Adipocyte (in vitro differentiated cells): Measurements from ENCODE around the gene CTRB1.
"Not testable (repeated sequence)": the region's sequence is repeated elsewhere in the genome, so short reads cannot be mapped to it uniquely, and the experiment has no call there.

Experiments used
- DNase-seq: peaks from one replicate; pipeline ENCODE4 v3.0.0-alpha.2; 2015; ENCODE audit warnings: low read depth
- H3K27me3 ChIP-seq: replicated peaks from 2 replicates; pipeline ENCODE4 v1.7.0; 2013; ENCODE audit warnings: mild to moderate bottlenecking, low read length, moderate library complexity; ENCODE audit not compliant: control insufficient read depth, insufficient read depth
- H3K36me3 ChIP-seq: 2 replicates; pipeline ENCODE4 v1.7.0; 2013; ENCODE audit warnings: low read length, mild to moderate bottlenecking, moderate library complexity; ENCODE audit not compliant: control insufficient read depth, insufficient read depth, severe bottlenecking
- H3K4me1 ChIP-seq: 2 replicates; pipeline ENCODE4 v1.7.0; 2013; ENCODE audit warnings: mild to moderate bottlenecking, low read length, moderate library complexity; ENCODE audit not compliant: control insufficient read depth, insufficient read depth
- H3K4me3 ChIP-seq: 2 replicates; pipeline ENCODE4 v1.7.0; 2013; ENCODE audit warnings: mild to moderate bottlenecking, low read length, moderate library complexity
- H3K9ac ChIP-seq: 2 replicates; pipeline ENCODE4 v1.7.0; 2013; ENCODE audit warnings: mild to moderate bottlenecking, low read length, moderate library complexity
- H3K9me3 ChIP-seq: 2 replicates; pipeline ENCODE4 v1.7.0; 2013; ENCODE audit warnings: mild to moderate bottlenecking, low read length, moderate library complexity; ENCODE audit not compliant: control insufficient read depth

CTRB1 gene

DNA sequence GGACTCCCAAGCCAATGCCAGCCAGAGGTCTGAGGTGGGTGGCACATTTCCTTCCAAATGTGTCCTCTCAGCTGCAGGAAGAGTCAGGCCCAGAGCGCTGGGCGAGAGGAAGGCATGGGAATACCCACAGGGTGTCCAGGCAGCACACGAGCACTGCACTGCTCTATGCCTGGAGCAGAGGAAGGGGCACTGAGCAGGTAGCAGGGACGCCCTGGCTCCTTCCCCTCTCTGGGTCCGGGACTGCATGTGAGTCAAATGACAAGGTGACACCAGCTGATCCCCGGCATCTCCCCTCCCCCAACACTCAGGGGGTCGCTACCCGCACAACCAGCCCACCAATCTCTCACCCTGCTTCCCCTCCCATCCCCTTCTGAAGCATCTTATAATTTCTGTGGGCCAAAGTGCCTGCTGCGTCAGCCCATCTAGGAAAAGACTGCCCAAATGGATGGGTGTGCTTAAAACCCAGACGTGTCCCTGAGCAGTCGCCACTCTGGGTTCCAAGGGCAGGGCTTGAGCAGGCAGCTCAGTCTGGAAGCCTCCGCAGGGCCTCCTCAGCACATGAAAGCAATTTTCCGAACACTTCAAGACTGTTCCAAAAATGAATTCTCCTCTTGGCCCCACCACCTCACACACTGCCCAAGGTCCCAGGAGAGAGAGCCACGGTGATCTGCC is 44.6 kb downstream of the CTRB1 start:
- Histone ChIP-seq H3K27me3 (no peaks in the 10 kb centered on the region), H3K4me3 (peak overlapping the region; percentile 95), H3K9ac (peak overlapping the region; percentile 98), H3K36me3 (no peaks in the 10 kb centered on the region), H3K9me3 (no peaks in the 10 kb centered on the region), H3K4me1 (peaks cover 48% of the 10 kb centered on the region)
- no peak for DNase-seq

DNA sequence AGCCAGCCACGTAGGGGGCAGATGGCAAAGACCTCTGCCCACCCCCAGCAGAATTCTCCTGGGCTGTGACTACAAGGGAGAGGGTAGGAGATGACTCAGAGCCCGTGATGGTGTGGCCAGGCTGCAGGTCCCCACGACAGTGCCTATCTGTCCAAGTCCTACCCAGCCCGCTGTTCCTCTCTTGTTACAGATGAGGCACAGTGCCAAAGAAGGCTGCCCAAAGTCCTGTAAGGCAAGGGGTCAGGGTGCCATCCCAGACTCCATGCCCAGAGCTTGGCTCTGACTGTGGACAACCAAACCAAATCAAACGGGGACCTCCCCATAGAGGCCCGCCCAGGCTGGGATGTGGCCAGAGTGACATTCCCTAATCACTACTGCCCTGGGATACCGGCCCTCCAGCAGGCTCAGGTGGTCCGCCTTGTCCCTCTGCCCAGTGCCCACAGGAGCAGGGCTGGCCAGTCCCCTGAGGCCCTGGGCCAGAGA is 45.2 kb downstream of the CTRB1 start:
- Histone ChIP-seq H3K9ac (peak overlapping the region; percentile 98), H3K4me3 (peak overlapping the region; percentile 95)

DNA sequence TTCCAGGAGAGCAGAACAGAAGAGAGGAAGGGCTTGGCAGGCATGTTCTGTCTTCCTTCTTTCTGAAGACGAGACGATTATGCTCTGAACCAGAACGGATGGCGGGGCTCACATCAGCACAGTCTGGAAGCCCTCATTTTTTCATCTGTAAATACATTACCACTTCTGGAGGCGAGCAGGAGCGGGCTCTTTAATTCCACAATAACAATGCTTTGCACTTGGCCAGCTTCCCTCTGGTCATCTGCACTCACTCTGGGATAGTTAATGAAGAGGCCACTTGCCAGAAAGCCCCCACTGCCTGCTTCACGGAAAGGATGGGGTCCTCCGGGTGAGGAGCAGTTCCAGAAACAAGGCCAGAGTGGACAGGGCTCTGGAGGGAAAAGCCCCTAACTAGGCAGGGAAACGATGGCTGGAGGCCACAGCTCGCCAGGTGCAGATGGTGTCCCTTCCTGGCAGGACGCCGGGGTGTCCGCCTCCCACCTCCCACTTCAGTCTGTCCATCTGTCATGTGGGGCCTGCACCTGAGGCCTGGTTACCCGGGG is 45.7 kb downstream of the CTRB1 start:
- Histone ChIP-seq H3K36me3 (no peaks in the 10 kb centered on the region), H3K4me3 (peak overlapping the region; percentile 95), H3K9ac (peak overlapping the region; percentile 98), H3K27me3 (no peaks in the 10 kb centered on the region), H3K4me1 (peaks cover 48% of the 10 kb centered on the region), H3K9me3 (no peaks in the 10 kb centered on the region)
- peak; percentile 60 for DNase-seq

More for the DNA sequence above, 45.2 kb downstream of the CTRB1 start:
- DNase-seq: peak; percentile 70
- H3K9me3 ChIP-seq: no peaks in the 10 kb centered on the region
- peaks cover 48% of the 10 kb centered on the region for H3K4me1 ChIP-seq
- no peaks in the 10 kb centered on the region for H3K36me3 ChIP-seq
- H3K27me3 ChIP-seq: no peaks in the 10 kb centered on the region

DNA sequence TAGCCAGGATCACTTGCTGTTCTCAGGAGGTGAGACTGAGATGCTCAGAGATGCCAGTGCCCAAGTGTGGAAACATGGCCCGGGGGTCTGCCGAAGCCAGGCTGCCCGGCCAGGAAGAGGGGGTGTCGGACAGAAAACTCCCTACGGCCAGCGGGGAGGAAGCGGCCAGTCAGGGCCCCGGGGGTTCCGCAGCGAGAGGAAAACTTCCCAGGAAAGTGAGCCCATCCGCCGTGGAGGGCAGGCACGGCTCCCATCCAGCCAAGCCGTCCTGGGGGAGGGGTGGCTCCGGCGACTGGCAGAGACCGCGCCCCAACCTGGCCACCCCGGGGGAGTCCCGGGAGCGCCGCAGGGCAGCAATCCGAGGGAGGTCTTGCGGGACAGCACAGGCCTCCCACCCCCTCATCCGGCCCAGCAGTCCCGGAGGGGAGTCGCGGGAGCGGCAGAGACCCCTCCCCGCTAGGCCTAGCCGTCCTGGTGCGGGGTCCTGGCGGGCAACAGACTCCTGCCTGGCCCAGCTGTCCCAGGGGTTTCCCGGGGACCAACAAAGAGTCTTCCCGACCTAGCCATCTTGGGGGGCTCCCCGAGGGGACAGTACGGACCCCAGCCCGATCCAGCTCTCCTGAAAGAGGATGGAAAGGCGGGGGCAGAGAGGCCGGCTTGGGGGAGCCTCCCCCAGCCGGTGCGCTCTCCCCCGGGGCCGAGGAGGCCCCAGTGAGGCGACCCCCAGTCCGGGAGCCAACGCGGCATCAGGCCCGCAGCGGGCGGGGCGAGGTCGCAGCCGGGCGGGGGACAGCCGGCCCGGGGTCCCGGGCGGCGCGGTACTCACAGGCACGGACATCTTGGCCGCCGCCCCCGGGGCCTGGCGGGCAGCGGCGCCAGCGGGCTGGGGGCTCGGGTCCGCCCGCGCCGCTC is 46.5 kb downstream of the CTRB1 start:
- H3K4me1 ChIP-seq: peaks cover 48% of the 10 kb centered on the region
- H3K9me3 ChIP-seq: no peaks in the 10 kb centered on the region
- peak; percentile 72 for DNase-seq
- no peaks in the 10 kb centered on the region for H3K27me3 ChIP-seq
- H3K9ac ChIP-seq: peak overlapping the region; percentile 98
- H3K36me3 ChIP-seq: no peaks in the 10 kb centered on the region
- H3K4me3 ChIP-seq: peak overlapping the region; percentile 95

DNA sequence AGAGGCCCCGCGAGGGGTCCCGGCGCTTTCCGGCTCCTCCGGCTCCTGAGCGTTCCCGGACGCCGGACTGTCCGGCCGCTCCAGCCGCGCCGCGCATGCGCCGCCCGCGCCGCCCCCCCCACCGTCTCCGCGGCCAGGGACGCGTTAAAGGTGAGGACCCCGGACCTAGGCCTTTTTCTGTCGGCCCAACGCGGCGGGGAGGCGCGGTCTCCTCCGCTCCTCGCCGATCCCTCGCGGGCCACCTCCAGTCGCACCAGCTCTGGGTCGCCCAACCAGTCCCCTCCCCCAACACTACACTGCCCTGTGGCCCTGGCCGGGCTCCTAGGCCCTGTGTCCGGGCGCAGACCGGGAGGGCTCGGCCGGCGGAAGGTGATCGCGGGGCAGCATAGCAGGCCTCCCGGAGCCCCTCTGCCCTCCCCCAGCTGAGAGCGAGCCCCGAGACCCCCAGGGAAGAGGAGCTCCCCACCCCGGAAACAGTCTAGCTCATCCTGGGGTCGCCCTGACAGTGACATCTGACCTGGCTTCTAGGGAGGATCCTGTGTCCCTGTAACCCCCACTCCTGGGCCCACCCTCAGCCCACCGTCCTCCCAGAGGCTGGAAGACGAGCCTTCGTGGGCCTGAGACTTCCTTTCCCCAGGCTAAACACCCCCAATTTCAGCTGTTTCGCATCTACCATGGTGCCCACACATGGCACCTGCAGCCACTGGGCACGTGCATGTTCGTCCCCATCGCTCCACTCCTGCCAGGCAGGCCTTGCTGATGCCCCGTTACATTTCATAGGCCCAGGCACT is 47.3 kb downstream of the CTRB1 start:
- Histone ChIP-seq H3K4me3 (peak overlapping the region; percentile 95), H3K9me3 (no peaks in the 10 kb centered on the region), H3K36me3 (no peaks in the 10 kb centered on the region), H3K4me1 (peaks cover 47% of the 10 kb centered on the region), H3K27me3 (no peaks in the 10 kb centered on the region), H3K9ac (peak overlapping the region; percentile 98)
- DNase-seq: peak; percentile 88

DNA sequence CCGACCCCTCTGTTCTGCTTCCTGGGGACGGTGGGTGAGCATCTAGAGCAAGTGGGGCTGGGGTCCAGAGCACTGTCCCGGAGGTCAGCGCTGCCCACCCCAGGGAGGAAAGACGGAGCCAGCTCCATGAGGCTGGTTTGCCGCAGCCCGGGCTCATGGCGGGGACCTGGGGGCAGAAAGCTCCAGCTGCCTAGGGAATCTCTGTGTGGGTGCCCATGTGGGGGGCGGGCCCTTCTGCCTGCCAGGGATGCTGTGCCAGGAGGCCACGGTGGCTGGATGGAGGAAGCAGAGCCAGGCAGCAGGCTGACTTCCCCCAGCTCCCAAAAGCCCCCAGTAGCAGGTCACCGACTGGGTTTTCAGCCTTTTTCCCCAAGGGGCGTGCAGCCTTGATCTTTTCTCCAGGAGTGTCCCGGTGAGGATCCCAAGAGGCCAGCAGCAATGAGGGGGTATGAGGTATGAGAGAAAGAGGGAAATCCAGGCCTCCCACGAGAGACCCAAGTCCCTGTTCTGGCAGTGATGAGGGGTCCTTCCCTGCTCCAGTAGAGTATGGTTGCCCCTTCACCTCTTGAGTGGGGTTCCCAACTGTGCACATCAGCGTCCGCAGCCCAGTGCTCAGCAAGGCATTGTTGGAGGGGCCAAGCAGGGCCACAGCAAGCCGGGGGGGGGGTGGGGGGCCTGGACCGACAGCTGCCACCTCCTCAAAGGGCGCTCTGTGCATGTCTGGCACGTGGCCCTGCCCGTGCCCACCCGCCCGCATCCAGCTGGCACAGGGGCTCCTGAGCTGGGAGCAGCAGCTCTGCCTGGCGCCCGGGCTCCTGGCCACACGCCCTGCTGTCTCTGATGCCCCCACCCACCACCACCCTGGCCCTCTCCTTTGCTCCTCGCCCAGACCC is 48.2 kb downstream of the CTRB1 start:
- DNase-seq: no peak
- H3K4me3 ChIP-seq: peak overlapping the region; percentile 95

DNA sequence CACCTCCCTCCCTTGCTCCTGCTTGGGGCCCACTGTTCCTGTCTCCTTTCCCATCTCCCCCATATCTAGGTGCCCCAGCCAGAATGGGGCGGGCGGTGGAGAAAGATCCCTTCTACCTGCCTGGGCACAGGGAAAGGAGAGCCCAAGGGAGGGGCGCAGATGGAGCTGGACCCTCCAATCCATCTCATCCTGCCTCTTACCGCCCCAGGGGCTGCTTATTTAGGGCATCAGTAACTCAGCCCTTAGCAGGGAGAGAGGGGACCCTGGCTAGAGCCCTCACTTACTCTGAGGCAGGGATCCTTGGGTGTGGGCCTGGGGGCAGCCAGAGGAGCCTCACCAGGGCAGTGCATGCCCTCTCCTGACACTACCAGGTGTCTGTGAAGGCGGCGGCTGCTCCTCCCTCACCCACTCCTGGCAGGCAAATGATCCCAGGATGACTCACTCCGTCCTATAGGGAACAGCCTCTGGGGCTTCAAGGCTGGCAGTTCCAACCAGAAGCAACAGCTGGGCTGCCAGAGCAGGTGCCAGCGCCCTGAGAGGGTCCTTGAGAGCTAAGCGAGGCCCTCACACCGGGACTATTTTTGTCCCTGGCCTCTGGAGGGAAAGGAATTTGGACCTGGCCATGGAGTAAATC is 49.0 kb downstream of the CTRB1 start:
- Histone ChIP-seq H3K4me3 (no peak overlapping the region), H3K27me3 (no peaks in the 10 kb centered on the region), H3K4me1 (peaks cover 31% of the 10 kb centered on the region), H3K36me3 (no peaks in the 10 kb centered on the region), H3K9ac (no peak overlapping the region), H3K9me3 (no peaks in the 10 kb centered on the region)
- peak; percentile 69 for DNase-seq

More for the DNA sequence above, 48.2 kb downstream of the CTRB1 start:
- Histone ChIP-seq H3K9me3 (no peaks in the 10 kb centered on the region), H3K36me3 (no peaks in the 10 kb centered on the region), H3K4me1 (peaks cover 39% of the 10 kb centered on the region), H3K27me3 (no peaks in the 10 kb centered on the region), H3K9ac (peak overlapping the region; percentile 98)

DNA sequence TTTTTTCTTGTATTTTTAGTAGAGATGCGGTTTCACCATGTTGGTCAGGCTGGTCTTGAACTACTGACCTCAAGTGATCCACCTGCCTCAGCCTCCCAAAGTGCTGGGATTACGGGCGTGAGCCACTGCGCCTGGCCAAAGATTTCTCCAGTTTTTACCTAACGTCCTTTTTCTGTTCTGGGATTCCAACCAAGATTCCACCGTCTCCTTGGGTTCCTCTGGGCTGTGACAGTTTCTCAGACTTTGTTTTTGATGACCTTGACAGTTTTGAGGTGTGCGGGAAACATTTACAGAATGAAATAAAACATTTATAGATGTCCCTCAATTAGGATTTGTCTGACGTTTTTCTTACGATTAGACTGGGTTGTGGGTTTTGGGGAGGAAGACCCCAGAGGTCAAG is 50.6 kb downstream of the CTRB1 start:
- H3K9ac ChIP-seq, DNase-seq: not testable (repeated sequence)

DNA sequence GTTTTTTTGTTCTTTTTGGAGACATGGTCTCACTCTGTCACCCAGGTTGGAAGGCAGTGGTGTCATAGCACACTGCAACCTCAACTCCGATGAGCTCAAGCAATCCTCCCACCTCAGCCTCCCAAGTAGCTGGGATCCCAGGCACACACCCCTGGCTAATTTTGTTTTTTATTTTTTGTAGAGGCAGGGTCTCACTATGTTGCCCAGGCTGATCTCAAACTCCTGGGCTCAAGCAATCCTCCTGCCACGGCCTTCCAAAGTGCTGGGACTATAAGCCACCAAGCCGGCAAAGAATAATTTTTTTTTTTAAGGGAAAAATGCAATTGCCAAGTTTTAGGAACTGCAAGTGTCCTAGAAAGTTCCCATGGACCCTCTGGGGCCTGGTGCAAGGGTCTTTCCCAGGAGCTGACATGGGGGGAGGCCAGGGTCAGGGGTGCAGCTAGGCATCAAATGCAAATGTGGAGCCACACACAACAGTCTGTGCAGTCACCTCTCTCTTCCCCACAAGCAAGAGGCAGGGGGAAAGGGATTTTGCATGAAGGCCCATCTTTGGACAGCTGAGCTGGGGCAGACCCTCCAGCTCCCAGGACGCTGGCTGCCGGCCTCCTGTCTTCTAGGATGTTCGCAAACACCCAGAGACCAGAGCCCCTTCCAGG is 52.8 kb downstream of the CTRB1 start:
- Histone ChIP-seq H3K9me3 (no peaks in the 10 kb centered on the region), H3K9ac (no peak overlapping the region), H3K4me1 (peaks cover 5% of the 10 kb centered on the region), H3K36me3 (no peaks in the 10 kb centered on the region), H3K27me3 (no peaks in the 10 kb centered on the region), H3K4me3 (no peak overlapping the region)
- no peak for DNase-seq

More for the DNA sequence above, 50.6 kb downstream of the CTRB1 start:
- not testable (repeated sequence) for H3K27me3 ChIP-seq, H3K9me3 ChIP-seq, H3K36me3 ChIP-seq, H3K4me3 ChIP-seq
- peaks cover 15% of the 10 kb centered on the region for H3K4me1 ChIP-seq
